K562 (cell line): ENCODE measurements around the gene ARL3. TPM values are rescaled to one million over a fixed set of nuclear protein-coding genes. Genes with fewer than 3 reads are reported as not detected.

Source experiments
- ATAC-seq: fragments of 200-7000 bp; cut with Tn5 transposase; 3 replicates; pipeline ENCODE4 v1.9.1; 2020; ENCODE audit warnings: moderate library complexity
- BruUV-seq: library from RNA; stranded (reverse); fragments of 400-500 nt; replicated peaks from 2 replicates; lab custom pipeline; 2021; lab: Mats Ljungman, UMichigan
- CTCF ChIA-PET: fragments of 300-600 bp; formaldehyde crosslinking; extraction: SDS; loops from one replicate; lab custom pipeline; 2021; ENCODE audit warnings: low intra/inter-chr PET ratio; lab: Yijun Ruan, JAX
- POLR2A ChIA-PET: fragments of 300-600, 350-650 bp; sonication (Branson Sonifier 250); formaldehyde crosslinking; extraction: SDS; loops from one replicate; lab custom pipeline; 2021; ENCODE audit warnings: antibody characterized with exemption, inconsistent platforms; lab: Yijun Ruan, JAX
- DNase-seq, 4 experiments: peaks; one replicate each; pipeline versions ENCODE4 v3.0.0 to v3.0.0-alpha.2; 2011 to 2018; ENCODE audit warnings: low spot score in 3 of 4, mixed read lengths in 3 of 4; ENCODE audit errors: extremely low read depth in 1 of 4
- FAIRE-seq: peaks from 2 replicates; lab custom pipeline; 2011; peaks lifted over from hg19 to GRCh38; lab: Jason Lieb, UNC
- H2AFZ ChIP-seq: 2 replicates; pipeline ENCODE4 v1.6.0; 2011; ENCODE audit warnings: low read depth, low read length, control low read depth, inconsistent platforms
- H3K27ac ChIP-seq: fragments of 200-600 bp; 3 replicates; pipeline ENCODE4 v1.8.0; 2011; ENCODE audit warnings: low read depth, mild to moderate bottlenecking, control low read depth, inconsistent platforms, low read length, moderate library complexity, mixed read lengths; ENCODE audit errors: extremely low read depth
- H3K27me3 ChIP-seq, 2 experiments: fragments of 300-600 bp in 1 of 2; 2 replicates in 1 of 2; 3 replicates in 1 of 2; pipeline versions ENCODE4 v1.6.0 to v1.8.0; 2011; ENCODE audit warnings: inconsistent platforms in 2 of 2, low read length in 2 of 2, mild to moderate bottlenecking in 1 of 2, mixed read lengths in 1 of 2, moderate library complexity in 1 of 2; ENCODE audit not compliant: control insufficient read depth in 2 of 2, insufficient read depth in 2 of 2
- H3K36me3 ChIP-seq: fragments of 300-600 bp; 3 replicates; pipeline ENCODE4 v1.8.0; 2011; ENCODE audit warnings: mild to moderate bottlenecking, low read length, inconsistent platforms; ENCODE audit not compliant: control insufficient read depth, insufficient read depth
- H3K4me1 ChIP-seq, 2 experiments: fragments of 200-600 bp in 1 of 2; replicated peaks in 1 of 2; 2 replicates in 1 of 2; 3 replicates in 1 of 2; pipeline versions ENCODE4 v1.5.1 to v1.8.0; 2011; ENCODE audit warnings: inconsistent platforms in 2 of 2, low read length in 2 of 2, mild to moderate bottlenecking in 1 of 2, mixed read lengths in 1 of 2, moderate library complexity in 1 of 2; ENCODE audit not compliant: control insufficient read depth in 2 of 2, insufficient read depth in 2 of 2
- H3K4me2 ChIP-seq: 2 replicates; pipeline ENCODE4 v1.6.1; 2011; ENCODE audit warnings: low read length, control low read depth, inconsistent platforms, mixed read lengths; ENCODE audit not compliant: insufficient read depth
- H3K4me3 ChIP-seq: fragments of 200-600 bp; sonication (generic), shearing (Covaris generic); 2 replicates; pipeline ENCODE4 v1.5.1; 2016; ENCODE audit warnings: control low read depth, inconsistent platforms
- H3K79me2 ChIP-seq: fragments of 200-600 bp; 3 replicates; pipeline ENCODE4 v1.8.0; 2011; ENCODE audit warnings: low read length, inconsistent platforms; ENCODE audit not compliant: control insufficient read depth, insufficient read depth
- H3K9ac ChIP-seq, 2 experiments: 2 replicates each; pipeline versions ENCODE4 v1.6.0 to v1.6.1; 2011; ENCODE audit warnings: low read depth in 2 of 2, low read length in 2 of 2, control low read depth in 1 of 2, inconsistent platforms in 1 of 2, mild to moderate bottlenecking in 1 of 2, mixed read lengths in 1 of 2; ENCODE audit not compliant: insufficient read depth in 1 of 2
- H3K9me1 ChIP-seq: one replicate; pipeline ENCODE4 v1.6.0; 2011; ENCODE audit warnings: inconsistent platforms, mild to moderate bottlenecking, low read length, moderate library complexity; ENCODE audit not compliant: control insufficient read depth, insufficient read depth
- H3K9me3 ChIP-seq: replicated peaks from 2 replicates; pipeline ENCODE4 v1.5.1; 2011; ENCODE audit warnings: low read depth, low read length, inconsistent platforms; ENCODE audit not compliant: control insufficient read depth, insufficient read depth
- H4K20me1 ChIP-seq: replicated peaks from 2 replicates; pipeline ENCODE4 v1.6.1; 2011; ENCODE audit warnings: low read length, inconsistent platforms, mixed read lengths; ENCODE audit not compliant: control insufficient read depth, insufficient read depth
- CBFA2T2 ChIP-seq: fragments of 450-650 bp; conservative IDR thresholded peaks from 2 replicates; pipeline ENCODE4 v1.6.1; 2017; ENCODE audit warnings: mild to moderate bottlenecking
- CBFB ChIP-seq: sonication (generic); formaldehyde crosslinking; IDR thresholded peaks from 2 replicates; pipeline ENCODE4 v1.4.0; 2020; ENCODE audit warnings: mild to moderate bottlenecking, missing genetic modification reagents
- ETV1 ChIP-seq: fragments of 450-650 bp; conservative IDR thresholded peaks from 2 replicates; pipeline ENCODE4 v1.6.1; 2016; ENCODE audit warnings: missing genetic modification characterization, control low read depth, low read depth, missing compliant biosample characterization
- FOXA1 ChIP-seq: fragments of 450-650 bp; IDR thresholded peaks from 2 replicates; pipeline ENCODE4 v1.6.1; 2016; ENCODE audit warnings: mild to moderate bottlenecking, borderline replicate concordance
- HEY1 ChIP-seq: fragments of 250-450 bp; sonication (Bioruptor Pico); IDR thresholded peaks from 2 replicates; pipeline ENCODE4 v1.5.0; 2020; ENCODE audit warnings: mild to moderate bottlenecking, moderate library complexity, borderline replicate concordance
- MECOM ChIP-seq: fragments of 250-450 bp; sonication (Bioruptor Pico); IDR thresholded peaks from 2 replicates; pipeline ENCODE4 v1.8.0; 2022; ENCODE audit warnings: inconsistent platforms
- MLX ChIP-seq, 2 experiments: fragments of 450-650 bp in 1 of 2; sonication (generic) in 1 of 2; formaldehyde crosslinking; conservative IDR thresholded peaks; 2 replicates each; pipeline versions ENCODE4 v1.4.0 to v1.8.1; 2020 to 2022; ENCODE audit warnings: mild to moderate bottlenecking in 1 of 2, missing genetic modification reagents in 1 of 2
- PML ChIP-seq: IDR thresholded peaks from 2 replicates; pipeline ENCODE4 v1.6.1; 2012; ENCODE audit warnings: low read length, inconsistent platforms
- RBM39 ChIP-seq: fragments of 200-400 bp; formaldehyde crosslinking; optimal IDR thresholded peaks from 2 replicates; pipeline ENCODE3; 2018; ENCODE audit warnings: low read depth, low read length
- STAG1 ChIP-seq: sonication (generic); formaldehyde crosslinking; IDR thresholded peaks from 2 replicates; pipeline ENCODE4 v1.5.0; 2020; ENCODE audit warnings: missing genetic modification reagents, borderline replicate concordance
- TAF15 ChIP-seq: fragments of 200-400 bp; formaldehyde crosslinking; IDR thresholded peaks from 2 replicates; pipeline ENCODE4 v1.6.1; 2017; ENCODE audit warnings: mild to moderate bottlenecking, low read depth, low read length, moderate library complexity
- ZFX ChIP-seq: sonication (generic); formaldehyde crosslinking; IDR thresholded peaks from 2 replicates; pipeline ENCODE4 v1.8.0; 2022; ENCODE audit warnings: mild to moderate bottlenecking, missing genetic modification reagents, moderate library complexity
- ZNF347 ChIP-seq: fragments of 450-650 bp; formaldehyde crosslinking; IDR thresholded peaks from 2 replicates; pipeline ENCODE4 v1.4.0; 2020; ENCODE audit warnings: low read depth, mild to moderate bottlenecking, moderate library complexity
- ZNF699 ChIP-seq: fragments of 250-450 bp; sonication (Bioruptor Pico); IDR thresholded peaks from 2 replicates; pipeline ENCODE4 v1.8.0; 2021; ENCODE audit warnings: mild to moderate bottlenecking, moderate library complexity; ENCODE audit not compliant: insufficient replicate concordance
- ZNF707 ChIP-seq: fragments of 250-450 bp; sonication (Bioruptor Pico); conservative IDR thresholded peaks from 2 replicates; pipeline ENCODE4 v1.8.0; 2022; ENCODE audit warnings: inconsistent platforms, mild to moderate bottlenecking, moderate library complexity
- WGBS: fragments of 100-300 bp; shearing (Covaris generic); methylation state at CpG from one replicate; pipeline ENCODE4 v1.1.6; 2016; ENCODE audit warnings: low coverage, mixed read lengths; ENCODE audit not compliant: insufficient coverage; ENCODE audit errors: missing lambda C conversion rate; 5-methylcytosine and 5-hydroxymethylcytosine counted together
- in situ Hi-C: fragments of 300-500 bp; cut with MboI; formaldehyde crosslinking; loops from 4 replicates; pipeline ENCODE4 v1.15.0; 2018; ENCODE audit warnings: inconsistent platforms, mixed read lengths
- intact Hi-C: fragments of 100-400 bp; cut with micrococcal nuclease; formaldehyde crosslinking; loops from 2 replicates; pipeline ENCODE4 v1.14.2; 2022
- polyA plus RNA-seq, 8 experiments: library from polyadenylated mRNA; depleted of rRNA in 4 of 8; stranded (reverse) in 5 of 8; unstranded in 3 of 8; fragments of >200 nt; fragmentation: Nextera tagmentation in 2 of 8; fragmentation: Illumina TruSeq in 1 of 8; extraction: Ambion mirVana in 2 of 8; extraction: Trizol in 1 of 8; gene quantifications; 2 replicates each; pipeline versions ENCODE4 v1.2.1 to v1.2.3, GENCODE V29; 2011 to 2014; ENCODE audit warnings: inconsistent platforms in 1 of 8, missing spikeins in 1 of 8
- total RNA-seq, 7 experiments: library from RNA; depleted of rRNA in 6 of 7; stranded (reverse); fragments of >200 nt in 6 of 7; fragmentation: Illumina TruSeq in 2 of 7; extraction: Trizol in 2 of 7; gene quantifications; 2 replicates each; pipeline versions ENCODE4 v1.2.1 to v1.2.3, GENCODE V29; 2011 to 2021; ENCODE audit warnings: low replicate concordance in 1 of 7

Gene ARL3
- total and polyA plus RNA-seq, 9 of the 15 experiments (the other 6 are each of a cell fraction or from before 2014, with no cell fraction given): 2.9 to 8.9 (median 4.8) TPM

GRCh38 chr10:102701272-102701671 lies 12.9 kb downstream of the ARL3 start (continued):
- TF ChIP-seq ZNF347 (CRISPR knock-in tag) (no peak), MECOM (CRISPR knock-in tag) (no peak), ZNF699 (CRISPR knock-in tag) (no peak), RBM39 (no peak), ZNF707 (CRISPR knock-in tag) (no peak), FOXA1 (no peak), TAF15 (no peak), CBFA2T2 (no peak)

DNA sequence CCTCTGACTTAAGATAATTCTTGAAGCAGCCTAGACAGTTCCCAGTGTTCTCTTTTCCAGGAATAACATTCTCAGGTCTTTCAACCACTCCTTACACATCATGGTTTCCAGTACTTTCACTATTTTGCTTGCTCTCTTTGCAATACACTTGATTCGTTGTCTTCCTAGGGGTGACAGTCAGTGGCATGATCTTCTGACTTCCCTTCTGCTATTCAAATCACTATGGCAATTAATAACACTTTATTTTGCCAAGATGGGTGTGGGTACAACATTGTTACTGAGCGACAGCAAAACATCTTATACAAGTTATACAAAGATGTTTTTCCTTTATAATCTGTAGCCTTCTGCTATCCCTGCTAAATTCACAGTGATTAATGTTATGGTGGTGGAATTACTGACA lies 15.3 kb downstream of the ARL3 start:
- in situ Hi-C loops: no loop called here
- H3K27ac ChIP-seq: no peak overlapping the region
- no peak overlapping the region for H3K9ac ChIP-seq
- ChIA-PET POLR2A (interaction anchor here (0.8 kb wide), 1 partner anchor 11 kb away, joined by 4 read pairs; no protein-coding TSS in a partner anchor), CTCF (no interaction called here)
- no TSS peak for BruUV-seq
- no peaks in the 10 kb centered on the region; the same call in 2 of the 3 replicates for H3K36me3 ChIP-seq
- no peaks in the 10 kb centered on the region for H3K9me1 ChIP-seq
- no peaks in the 10 kb centered on the region for H3K9me3 ChIP-seq
- no peaks in the 10 kb centered on the region; a peak in 1 of 5 replicates for H3K4me1 ChIP-seq
- ATAC-seq: no peak
- WGBS: 57% methylated on average over 2 of the region's 2 CpGs
- no peak for FAIRE-seq
- H3K79me2 ChIP-seq: no peaks in the 10 kb centered on the region
- no peaks in the 10 kb centered on the region for H3K27me3 ChIP-seq
- no peak for TF ChIP-seq HEY1 (CRISPR knock-in tag)
- no peak for TF ChIP-seq ETV1 (tag)
- TF ChIP-seq ZFX: no peak
- no peak for TF ChIP-seq STAG1 (CRISPR knock-in tag)
- no peak for TF ChIP-seq MLX (CRISPR knock-in tag; conservative IDR thresholded peaks at IDR 0.05)
- TF ChIP-seq PML: no peak
- no peak for TF ChIP-seq CBFB
- TF ChIP-seq TAF15: no peak
- H3K4me3 ChIP-seq: no peak overlapping the region
- no peak for DNase-seq
- no peak overlapping the region for H2AFZ ChIP-seq
- intact Hi-C loops: no loop called here
- no peaks in the 10 kb centered on the region for H4K20me1 ChIP-seq
- no peak overlapping the region for H3K4me2 ChIP-seq
